Spleen (tissue), 7 donors: ENCODE results near the gene MEOX2.

Experiments used
- POLR2AphosphoS5 ChIP-seq, 3 donors: sonication (generic); formaldehyde crosslinking; IDR thresholded peaks; one replicate each; pipeline ENCODE4 v1.5.1; 2017; ENCODE audit warnings: antibody characterized with exemption in 3 of 3
- TF ChIP-seq, protein P1 (sequence below), 11 experiments: fragments of 200-600 bp in 7 of 11; fragments of 450-650 bp in 4 of 11; sonication (generic) in 4 of 11; IDR thresholded peaks in 8 of 11; conservative IDR thresholded peaks in 3 of 11; 1 replicate in 7 of 11; 2 replicates in 4 of 11; pipeline versions ENCODE4 v1.4.0 to v1.8.0; 2016 to 2021; ENCODE audit warnings: antibody characterized with exemption in 11 of 11, inconsistent platforms in 4 of 11, mild to moderate bottlenecking in 1 of 11
- donor health status: DM: no; HTN: no; CAD: no; lungs with moderate emphysema.
- donor health status: DM: no; HTN: no; CAD: no.
- donor health status: DM: no; HTN: no; CAD: no.

DNA sequence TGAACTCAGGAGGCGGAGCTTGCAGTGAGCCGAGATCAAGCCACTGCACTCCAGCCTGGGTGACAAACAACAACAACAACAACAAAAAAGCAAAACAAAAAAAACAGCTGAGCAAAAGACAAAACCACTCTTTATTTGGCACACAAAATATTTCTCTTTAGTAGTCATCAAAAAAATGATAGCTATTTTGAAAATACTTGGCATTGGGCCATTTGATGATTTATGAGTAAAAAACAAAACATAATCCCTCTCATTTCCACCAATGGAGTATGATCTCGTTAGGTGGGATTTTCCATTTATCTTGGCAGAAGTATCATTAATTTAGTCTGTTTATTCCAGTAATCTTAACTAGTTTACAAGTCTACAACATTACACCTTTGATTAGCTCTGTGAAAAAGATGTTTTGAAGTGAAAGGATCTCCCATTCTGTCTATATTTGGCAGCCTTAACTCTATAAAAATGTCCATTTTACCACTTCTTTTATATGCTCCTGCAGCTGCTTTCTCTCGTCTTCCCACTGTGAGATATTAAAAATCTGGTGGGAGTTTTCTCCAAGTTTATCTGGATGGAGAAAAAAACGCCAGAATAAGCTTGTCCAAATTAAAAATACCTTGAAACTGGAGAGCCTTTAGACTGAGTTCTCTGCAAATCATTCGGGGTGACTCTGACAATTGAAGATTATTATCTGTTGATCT, 65.8 kb downstream of the MEOX2 start:
- TF ChIP-seq, protein P1, sequence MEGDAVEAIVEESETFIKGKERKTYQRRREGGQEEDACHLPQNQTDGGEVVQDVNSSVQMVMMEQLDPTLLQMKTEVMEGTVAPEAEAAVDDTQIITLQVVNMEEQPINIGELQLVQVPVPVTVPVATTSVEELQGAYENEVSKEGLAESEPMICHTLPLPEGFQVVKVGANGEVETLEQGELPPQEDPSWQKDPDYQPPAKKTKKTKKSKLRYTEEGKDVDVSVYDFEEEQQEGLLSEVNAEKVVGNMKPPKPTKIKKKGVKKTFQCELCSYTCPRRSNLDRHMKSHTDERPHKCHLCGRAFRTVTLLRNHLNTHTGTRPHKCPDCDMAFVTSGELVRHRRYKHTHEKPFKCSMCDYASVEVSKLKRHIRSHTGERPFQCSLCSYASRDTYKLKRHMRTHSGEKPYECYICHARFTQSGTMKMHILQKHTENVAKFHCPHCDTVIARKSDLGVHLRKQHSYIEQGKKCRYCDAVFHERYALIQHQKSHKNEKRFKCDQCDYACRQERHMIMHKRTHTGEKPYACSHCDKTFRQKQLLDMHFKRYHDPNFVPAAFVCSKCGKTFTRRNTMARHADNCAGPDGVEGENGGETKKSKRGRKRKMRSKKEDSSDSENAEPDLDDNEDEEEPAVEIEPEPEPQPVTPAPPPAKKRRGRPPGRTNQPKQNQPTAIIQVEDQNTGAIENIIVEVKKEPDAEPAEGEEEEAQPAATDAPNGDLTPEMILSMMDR (IDR thresholded peaks at IDR 0.05 in 8 of 11, conservative IDR thresholded peaks at IDR 0.05 in 3 of 11) = no peak
- TF ChIP-seq POLR2AphosphoS5 (IDR thresholded peaks at IDR 0.05) = no peak
